ENCODE results near the gene SESN2. TPM values are rescaled to one million over a fixed set of nuclear protein-coding genes. Genes with fewer than 3 reads are reported as not detected.

The SESN2 gene
- polyA plus RNA-seq, 1 experiment = 53.4 TPM

DNA sequence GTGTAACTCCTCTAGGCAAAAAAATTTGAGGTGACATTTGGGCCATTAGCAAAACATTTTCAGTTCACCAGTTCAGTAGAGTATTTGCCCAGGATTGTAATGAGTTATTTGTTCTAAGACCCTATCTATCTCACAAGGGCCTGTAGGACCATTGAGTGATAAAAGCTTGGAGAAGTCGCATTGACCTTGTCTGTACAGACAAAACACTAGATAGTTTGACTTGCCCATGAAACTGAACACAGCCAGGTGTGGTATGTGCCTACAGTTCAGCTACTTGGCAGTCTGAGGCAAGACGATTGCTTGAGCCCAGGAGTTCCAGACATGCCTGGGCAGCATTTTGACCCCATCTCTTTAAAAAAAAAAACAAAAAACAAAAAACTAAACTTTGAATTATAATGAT, 20.3 kb upstream of the SESN2 start:
- DNase-seq (ENCODE audit: low read depth) = no peak
- POLR2A ChIA-PET = interaction anchor here (0.6 kb wide), 1 partner anchor 76 kb away, joined by 10 read pairs; no protein-coding TSS in a partner anchor
- no peak for TF ChIP-seq CTCF (IDR thresholded peaks at IDR 0.05; ENCODE audit: insufficient read depth, low read depth, low read length)
- Histone ChIP-seq H3K36me3 (ENCODE audit: control insufficient read depth, insufficient read depth, low read length) (no peaks in the 10 kb centered on the region; the same call in 1 of the 2 replicates), H3K4me3 (ENCODE audit: low read depth, low read length) (no peak overlapping the region), H3K27me3 (ENCODE audit: control insufficient read depth, insufficient read depth, low read length) (no peaks in the 10 kb centered on the region)
- CTCF ChIA-PET = no interaction called here

- DNase-seq (ENCODE audit: low read depth) = no peak
- ChIA-PET POLR2A (no interaction called here), CTCF (no interaction called here)
- H3K27me3 ChIP-seq (ENCODE audit: control insufficient read depth, insufficient read depth, low read length) = no peaks in the 10 kb centered on the region
- H3K36me3 ChIP-seq (ENCODE audit: control insufficient read depth, insufficient read depth, low read length) = no peaks in the 10 kb centered on the region; the same call in 1 of the 2 replicates
- no peak for TF ChIP-seq CTCF (IDR thresholded peaks at IDR 0.05; ENCODE audit: insufficient read depth, low read depth, low read length)
- H3K4me3 ChIP-seq (ENCODE audit: low read depth, low read length) = no peak overlapping the region
Measured at GRCh38 chr1:28240024-28240423, 19.3 kb upstream of the SESN2 start.

- no peak overlapping the region for H3K4me3 ChIP-seq (ENCODE audit: low read depth, low read length)
- ChIA-PET POLR2A (no interaction called here), CTCF (interaction anchor here (1.7 kb wide), 1 partner anchor 19 kb away, joined by 3 read pairs; no protein-coding TSS in a partner anchor)
- no peak for TF ChIP-seq CTCF (IDR thresholded peaks at IDR 0.05; ENCODE audit: insufficient read depth, low read depth, low read length)
- no peaks in the 10 kb centered on the region; the same call in 1 of the 2 replicates for H3K36me3 ChIP-seq (ENCODE audit: control insufficient read depth, insufficient read depth, low read length)
- H3K27me3 ChIP-seq (ENCODE audit: control insufficient read depth, insufficient read depth, low read length) = no peaks in the 10 kb centered on the region
- no peak for DNase-seq (ENCODE audit: low read depth)
Measured at GRCh38 chr1:28241638-28242241, 17.6 kb upstream of the SESN2 start.

GRCh38 chr1:28243685-28244311, 15.5 kb upstream of the SESN2 start:
- no peak overlapping the region for H3K4me3 ChIP-seq (ENCODE audit: low read depth, low read length)
- no peaks in the 10 kb centered on the region for H3K36me3 ChIP-seq (ENCODE audit: control insufficient read depth, insufficient read depth, low read length)
- CTCF ChIA-PET = no interaction called here
- DNase-seq (ENCODE audit: low read depth) = no peak
- no peaks in the 10 kb centered on the region for H3K27me3 ChIP-seq (ENCODE audit: control insufficient read depth, insufficient read depth, low read length)
- TF ChIP-seq CTCF (IDR thresholded peaks at IDR 0.05; ENCODE audit: insufficient read depth, low read depth, low read length) = no peak
- POLR2A ChIA-PET = no interaction called here

- POLR2A ChIA-PET = no interaction called here
- Histone ChIP-seq H3K4me3 (ENCODE audit: low read depth, low read length) (no peak overlapping the region), H3K27me3 (ENCODE audit: control insufficient read depth, insufficient read depth, low read length) (no peaks in the 10 kb centered on the region), H3K36me3 (ENCODE audit: control insufficient read depth, insufficient read depth, low read length) (no peaks in the 10 kb centered on the region)
- no peak for TF ChIP-seq CTCF (IDR thresholded peaks at IDR 0.05; ENCODE audit: insufficient read depth, low read depth, low read length)
- no peak for DNase-seq (ENCODE audit: low read depth)
- CTCF ChIA-PET = interaction anchor here (0.6 kb wide), 1 partner anchor 146 kb away, joined by 3 read pairs; no protein-coding TSS in a partner anchor
Measured at GRCh38 chr1:28244549-28245251, 14.6 kb upstream of the SESN2 start.

Measured in BJ (cell line).